ENCODE results near the gene ZCWPW1. TPM values are rescaled to one million over a fixed set of nuclear protein-coding genes. Genes with fewer than 3 reads are reported as not detected.

ZCWPW1 gene
- total and polyA plus RNA-seq, 10 of the 15 experiments (the other 5 are each of a cell fraction or from before 2014, with no cell fraction given), result 1.3 to 4.4 (median 3.7) TPM

DNA sequence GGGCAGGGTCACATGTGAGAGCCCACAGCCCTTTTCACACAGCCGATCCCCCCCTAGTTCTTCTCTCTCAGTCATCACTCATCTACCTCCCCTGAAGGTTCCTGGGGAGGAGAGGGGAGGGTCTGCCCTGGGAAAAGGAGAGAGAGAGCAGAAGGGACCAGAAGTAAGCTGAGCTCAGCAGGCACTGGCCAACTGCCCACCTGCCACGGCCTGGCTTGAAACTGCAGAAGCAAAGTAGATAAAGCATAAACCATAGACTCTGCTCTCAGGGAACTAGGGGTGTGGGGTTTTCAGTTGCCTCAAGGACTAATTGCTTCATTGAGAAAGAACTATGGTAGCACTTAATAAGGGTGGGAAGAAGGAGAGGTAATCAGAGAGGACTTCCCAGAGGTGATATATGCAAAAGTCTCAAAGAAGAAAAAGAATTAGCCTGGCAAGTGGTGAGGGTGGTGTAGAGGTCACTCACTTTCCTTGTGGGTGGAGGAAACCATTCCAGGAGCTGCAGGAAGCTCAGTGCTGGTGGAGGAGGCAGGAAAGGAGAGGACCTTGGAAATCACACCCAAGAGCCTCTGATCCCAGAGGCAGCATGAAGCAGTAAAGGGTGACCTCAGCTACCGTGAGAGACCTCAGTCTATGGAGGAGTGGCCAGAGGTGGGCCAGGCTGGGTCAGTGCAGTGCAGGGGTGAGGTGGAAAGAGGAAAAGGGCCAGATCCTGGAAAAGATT is 38.1 kb downstream of the ZCWPW1 start (continued):
- TF ChIP-seq MAX (IDR thresholded peaks at IDR 0.05; ENCODE audit: low read depth, low read length) (no peak), GATAD2B (conservative IDR thresholded peaks at IDR 0.05; ENCODE audit: low read depth) (no peak), PRDM15 (CRISPR knock-in tag; IDR thresholded peaks at IDR 0.05) (no peak)

GRCh38 chr7:100389437-100390088 is 38.9 kb downstream of the ZCWPW1 start:
- no peak for ATAC-seq
- Histone ChIP-seq H3K4me2 (ENCODE audit: control insufficient read depth, insufficient read depth) (no peak overlapping the region), H3K27ac (ENCODE audit: control insufficient read depth, insufficient read depth) (no peak overlapping the region), H3K9me3 (replicated peaks; ENCODE audit: control insufficient read depth, insufficient read depth, low read length) (no peaks in the 10 kb centered on the region), H3K4me3 (no peak overlapping the region), H3K9ac (ENCODE audit: control insufficient read depth, insufficient read depth, low read length) (no peak overlapping the region), H3K36me3 (ENCODE audit: control insufficient read depth in 2 of 2, insufficient read depth in 2 of 2, low read length in 1 of 2) (peaks cover 0 to 2% of the 10 kb centered on the region in 2 experiments; a peak in 2 of 4 replicates), H3K27me3 (replicated peaks in 1 of 2; ENCODE audit: control insufficient read depth in 2 of 2, insufficient read depth in 2 of 2, low read length in 1 of 2) (no peaks in the 10 kb centered on the region), H3K4me1 (ENCODE audit: control insufficient read depth, insufficient read depth, low read length) (peaks cover 17% of the 10 kb centered on the region), H4K20me1 (ENCODE audit: control insufficient read depth, insufficient read depth) (no peaks in the 10 kb centered on the region), H3K79me2 (ENCODE audit: control insufficient read depth, insufficient read depth, low read length) (no peaks in the 10 kb centered on the region), H2AFZ (ENCODE audit: control insufficient read depth, low read depth, low read length) (no peak overlapping the region)
- in situ Hi-C loops (cut with MboI), result no loop called here
- ChIA-PET POLR2A (interaction anchor here (0.6 to 2.2 kb wide), 2 partner anchors 10 to 47 kb away, joined by 4 to 8 read pairs; no protein-coding TSS in a partner anchor), CTCF (interaction anchor here (1.0 to 1.4 kb wide), 2 partner anchors 15 to 18 kb away, joined by 5 read pairs; no protein-coding TSS in a partner anchor), SMC1A (ENCODE audit: uncharacterized antibody, unreplicated experiment) (interaction anchor here (0.8 to 3.8 kb wide), 3 partner anchors 13 to 18 kb away, joined by 3 to 26 read pairs (median 4); no protein-coding TSS in a partner anchor), RAD21 (ENCODE audit: unreplicated experiment) (no interaction called here)
- DNase-seq (ENCODE audit: low read depth, low spot score), result no peak
- BruUV-seq (replicated peaks), result no TSS peak
- TF ChIP-seq ZBTB11 (CRISPR knock-in tag; IDR thresholded peaks at IDR 0.05) (no peak), MXI1 (IDR thresholded peaks at IDR 0.05; ENCODE audit: low read depth, low read length) (no peak), TAF1 (IDR thresholded peaks at IDR 0.05; ENCODE audit: borderline replicate concordance, low read depth, low read length) (no peak), ETV6 (conservative IDR thresholded peaks at IDR 0.05 in 1 of 2, IDR thresholded peaks at IDR 0.05 in 1 of 2; ENCODE audit: borderline replicate concordance in 1 of 2, low read depth in 1 of 2) (no peak)
- intact Hi-C loops (cut with micrococcal nuclease; ENCODE audit: unreplicated experiment), result no loop called here
- WGBS (ENCODE audit: insufficient coverage, insufficient replicate concordance, low lambda C conversion rate, missing lambda C conversion rate), result 66% methylated on average over 9 of the region's 9 CpGs
- no peak for FAIRE-seq
